Esophagus muscularis mucosa (tissue), 4 donors: ENCODE results near the gene SARS1. TPM values are rescaled to one million over a fixed set of nuclear protein-coding genes. Genes with fewer than 3 reads are reported as not detected.

ENCODE experiments used
- DNase-seq: peaks from one replicate; pipeline ENCODE4 v3.0.0-alpha.2; 2017; ENCODE audit errors: extremely low spot score
- H3K27ac ChIP-seq, 4 donors: fragments of 200-600 bp; sonication (generic); replicated peaks in 1 of 4; 1 replicate in 3 of 4; 2 replicates in 1 of 4; pipeline ENCODE4 v1.5.1; 2016 to 2019; ENCODE audit warnings: mild to moderate bottlenecking in 1 of 4
- H3K27me3 ChIP-seq, 4 donors: fragments of 200-600 bp; sonication (generic); one replicate each; pipeline versions ENCODE4 v1.5.1 to v1.6.0; 2016 to 2019
- H3K36me3 ChIP-seq, 4 donors: fragments of 200-600 bp; sonication (generic); one replicate each; pipeline ENCODE4 v1.5.1; 2016 to 2019
- H3K4me1 ChIP-seq, 4 donors: fragments of 200-600 bp; sonication (generic); one replicate each; pipeline ENCODE4 v1.5.1; 2016 to 2019
- H3K4me3 ChIP-seq, 4 donors: fragments of 200-600 bp; sonication (generic); 1 replicate in 2 of 4; 2 replicates in 2 of 4; pipeline ENCODE4 v1.5.1; 2016 to 2019; ENCODE audit warnings: mild to moderate bottlenecking in 4 of 4, moderate library complexity in 1 of 4
- H3K9me3 ChIP-seq, 4 donors: fragments of 200-600 bp; sonication (generic); 1 replicate in 3 of 4; 2 replicates in 1 of 4; pipeline ENCODE4 v1.5.1; 2016 to 2019
- EP300 ChIP-seq: sonication (generic); formaldehyde crosslinking; IDR thresholded peaks from one replicate; pipeline ENCODE4 v1.6.1; 2017; ENCODE audit warnings: antibody characterized with exemption
- POLR2A ChIP-seq: fragments of 450-650 bp; IDR thresholded peaks from one replicate; pipeline ENCODE4 v1.6.1; 2017; ENCODE audit warnings: antibody characterized with exemption, moderate library complexity, mild to moderate bottlenecking, low read depth
- POLR2AphosphoS5 ChIP-seq, 2 donors: sonication (generic); formaldehyde crosslinking; IDR thresholded peaks; one replicate each; pipeline ENCODE4 v1.6.1; 2017; ENCODE audit warnings: antibody characterized with exemption in 2 of 2
- WGBS: methylation state at CpG from one replicate; pipeline ENCODE4 v1.1.5; 2018; 5-methylcytosine and 5-hydroxymethylcytosine counted together
- intact Hi-C: fragments of 100-400 bp; cut with DNase I; formaldehyde crosslinking; loops from one replicate; pipeline ENCODE4 v1.15.1; 2023
- total RNA-seq, 4 donors: library from RNA; depleted of rRNA; stranded (reverse); fragments of >200 nt; gene quantifications; one replicate each; pipeline versions ENCODE4 v1.1.0 to v1.2.1, GENCODE V29; 2016
- TF ChIP-seq, protein P1 (sequence below), 3 experiments: fragments of 200-600 bp in 2 of 3; fragments of 450-650 bp in 1 of 3; sonication (generic) in 2 of 3; IDR thresholded peaks; one replicate each; pipeline ENCODE4 v1.5.1; 2017 to 2019; ENCODE audit warnings: antibody characterized with exemption in 3 of 3, mild to moderate bottlenecking in 2 of 3, moderate library complexity in 1 of 3

Gene SARS1
- total RNA-seq, 4 donors from 2014 or later, result 125 to 180 (median 144) TPM

DNA sequence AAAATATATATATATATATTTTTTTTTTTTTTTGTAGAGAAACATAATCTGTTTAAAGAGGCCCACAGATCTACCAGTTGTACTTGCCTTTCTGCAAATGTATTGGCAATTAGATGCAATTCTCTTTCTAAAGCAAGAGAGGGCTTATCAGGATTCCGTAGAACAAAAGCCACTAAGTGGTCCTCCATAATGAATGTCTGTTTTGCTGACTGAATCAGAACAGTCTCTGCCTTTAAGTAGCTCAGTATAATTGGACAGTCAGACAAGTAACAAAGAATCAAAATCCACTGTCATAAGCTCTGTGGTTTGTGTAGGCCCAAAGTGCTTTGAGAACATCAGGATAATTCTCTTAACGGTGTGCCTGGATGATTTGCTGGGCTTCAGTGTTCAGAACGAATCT, 17.3 kb downstream of the SARS1 start:
- DNase-seq, result no peak
- no peaks in the 10 kb centered on the region for H3K9me3 ChIP-seq
- H3K4me1 ChIP-seq, result peaks cover 0 to 8% (median 0%) of the 10 kb centered on the region in 4 donors
- intact Hi-C loops, result no loop called here
- peaks cover 74 to 95% (median 83%) of the 10 kb centered on the region in 4 donors for H3K36me3 ChIP-seq
- TF ChIP-seq, protein P1, sequence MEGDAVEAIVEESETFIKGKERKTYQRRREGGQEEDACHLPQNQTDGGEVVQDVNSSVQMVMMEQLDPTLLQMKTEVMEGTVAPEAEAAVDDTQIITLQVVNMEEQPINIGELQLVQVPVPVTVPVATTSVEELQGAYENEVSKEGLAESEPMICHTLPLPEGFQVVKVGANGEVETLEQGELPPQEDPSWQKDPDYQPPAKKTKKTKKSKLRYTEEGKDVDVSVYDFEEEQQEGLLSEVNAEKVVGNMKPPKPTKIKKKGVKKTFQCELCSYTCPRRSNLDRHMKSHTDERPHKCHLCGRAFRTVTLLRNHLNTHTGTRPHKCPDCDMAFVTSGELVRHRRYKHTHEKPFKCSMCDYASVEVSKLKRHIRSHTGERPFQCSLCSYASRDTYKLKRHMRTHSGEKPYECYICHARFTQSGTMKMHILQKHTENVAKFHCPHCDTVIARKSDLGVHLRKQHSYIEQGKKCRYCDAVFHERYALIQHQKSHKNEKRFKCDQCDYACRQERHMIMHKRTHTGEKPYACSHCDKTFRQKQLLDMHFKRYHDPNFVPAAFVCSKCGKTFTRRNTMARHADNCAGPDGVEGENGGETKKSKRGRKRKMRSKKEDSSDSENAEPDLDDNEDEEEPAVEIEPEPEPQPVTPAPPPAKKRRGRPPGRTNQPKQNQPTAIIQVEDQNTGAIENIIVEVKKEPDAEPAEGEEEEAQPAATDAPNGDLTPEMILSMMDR (IDR thresholded peaks at IDR 0.05), result no peak
- TF ChIP-seq POLR2A (no peak), POLR2AphosphoS5 (IDR thresholded peaks at IDR 0.05) (no peak), EP300 (no peak)
- H3K4me3 ChIP-seq, result no peak overlapping the region
- no peak overlapping the region for H3K27ac ChIP-seq
- 85% methylated on average over 3 of the region's 3 CpGs for WGBS
- no peaks in the 10 kb centered on the region for H3K27me3 ChIP-seq

DNA sequence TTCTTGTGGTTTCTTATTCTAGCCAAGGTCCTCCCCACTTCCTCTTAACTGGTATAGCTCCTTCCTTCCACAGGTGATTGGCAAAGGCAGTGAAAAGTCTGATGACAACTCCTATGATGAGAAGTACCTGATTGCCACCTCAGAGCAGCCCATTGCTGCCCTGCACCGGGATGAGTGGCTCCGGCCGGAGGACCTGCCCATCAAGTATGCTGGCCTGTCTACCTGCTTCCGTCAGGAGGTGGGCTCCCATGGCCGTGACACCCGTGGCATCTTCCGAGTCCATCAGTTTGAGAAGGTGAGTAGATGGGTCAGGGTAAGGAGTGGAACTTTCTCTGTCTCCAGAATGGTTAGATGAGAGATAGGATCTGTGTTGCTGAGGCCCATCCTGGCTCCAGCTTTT, 21.4 kb downstream of the SARS1 start:
- no peak overlapping the region for H3K27ac ChIP-seq
- TF ChIP-seq, protein P1 (IDR thresholded peaks at IDR 0.05), result no peak
- TF ChIP-seq EP300 (no peak), POLR2AphosphoS5 (IDR thresholded peaks at IDR 0.05) (no peak), POLR2A (no peak)
- no peaks in the 10 kb centered on the region for H3K9me3 ChIP-seq
- H3K4me1 ChIP-seq, result peaks cover 1 to 8% (median 4%) of the 10 kb centered on the region in 4 donors
- no peak for DNase-seq
- no peak overlapping the region for H3K4me3 ChIP-seq
- no peaks in the 10 kb centered on the region for H3K27me3 ChIP-seq
- intact Hi-C loops, result no loop called here
- 97% methylated on average over 7 of the region's 7 CpGs for WGBS
- peaks cover 76 to 94% (median 92%) of the 10 kb centered on the region in 4 donors for H3K36me3 ChIP-seq

DNA sequence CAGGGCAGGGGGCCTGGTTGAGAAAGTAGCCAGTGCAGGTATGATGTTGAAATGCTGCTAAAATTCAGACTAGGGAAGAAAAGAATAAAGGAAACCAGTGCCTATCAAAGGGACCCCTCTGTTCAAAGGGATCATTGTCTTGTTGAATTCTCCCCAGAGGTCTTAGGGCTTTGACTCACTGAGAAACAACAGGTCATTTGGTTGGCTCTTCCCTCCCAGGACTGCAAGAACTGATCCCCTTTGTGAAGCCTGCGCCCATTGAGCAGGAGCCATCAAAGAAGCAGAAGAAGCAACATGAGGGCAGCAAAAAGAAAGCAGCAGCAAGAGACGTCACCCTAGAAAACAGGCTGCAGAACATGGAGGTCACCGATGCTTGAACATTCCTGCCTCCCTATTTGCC, 23.8 kb downstream of the SARS1 start:
- H3K27ac ChIP-seq, result no peak overlapping the region
- peaks cover 57 to 70% (median 68%) of the 10 kb centered on the region in 4 donors for H3K36me3 ChIP-seq
- intact Hi-C loops, result no loop called here
- no peak overlapping the region for H3K4me3 ChIP-seq
- 82% methylated on average over 3 of the region's 3 CpGs for WGBS
- H3K27me3 ChIP-seq, result no peaks in the 10 kb centered on the region
- TF ChIP-seq POLR2AphosphoS5 (IDR thresholded peaks at IDR 0.05), result no peak
- no peak for TF ChIP-seq EP300
- TF ChIP-seq, protein P1 (IDR thresholded peaks at IDR 0.05), result no peak
- TF ChIP-seq POLR2A, result no peak
- no peaks in the 10 kb centered on the region for H3K9me3 ChIP-seq
- peaks cover 25 to 32% (median 28%) of the 10 kb centered on the region in 4 donors for H3K4me1 ChIP-seq
- no peak for DNase-seq

DNA sequence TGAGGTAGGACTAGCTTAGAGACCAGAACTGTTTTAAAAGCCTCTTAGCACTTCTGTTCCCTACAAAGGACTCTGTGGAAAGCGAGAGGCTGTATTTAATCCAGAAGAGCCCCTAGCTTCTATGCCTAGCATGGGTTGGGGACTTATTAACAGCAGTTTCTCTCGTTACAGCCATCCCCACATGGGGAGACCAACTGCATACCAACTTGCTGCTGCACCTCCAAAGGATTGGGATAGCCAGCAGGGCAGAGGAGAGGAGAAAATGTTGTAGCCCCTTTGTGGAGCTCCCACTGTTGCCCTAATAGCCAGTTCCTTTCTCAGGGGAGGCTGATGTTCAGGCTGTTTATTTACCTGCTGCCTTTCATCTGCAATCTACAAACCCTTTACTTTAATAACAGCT, 24.7 kb downstream of the SARS1 start:
- peaks cover 48 to 61% (median 59%) of the 10 kb centered on the region in 4 donors for H3K36me3 ChIP-seq
- 100% methylated on average over 2 of the region's 2 CpGs for WGBS
- DNase-seq, result peak; percentile 80
- intact Hi-C loops, result no loop called here
- H3K4me3 ChIP-seq, result no peak overlapping the region
- peaks cover 26 to 40% (median 32%) of the 10 kb centered on the region in 4 donors for H3K4me1 ChIP-seq
- TF ChIP-seq, protein P1 (IDR thresholded peaks at IDR 0.05), result no peak
- TF ChIP-seq EP300, result no peak
- TF ChIP-seq POLR2AphosphoS5 (IDR thresholded peaks at IDR 0.05), result no peak
- TF ChIP-seq POLR2A, result no peak
- H3K9me3 ChIP-seq, result no peaks in the 10 kb centered on the region
- no peak overlapping the region for H3K27ac ChIP-seq
- no peaks in the 10 kb centered on the region for H3K27me3 ChIP-seq

DNA sequence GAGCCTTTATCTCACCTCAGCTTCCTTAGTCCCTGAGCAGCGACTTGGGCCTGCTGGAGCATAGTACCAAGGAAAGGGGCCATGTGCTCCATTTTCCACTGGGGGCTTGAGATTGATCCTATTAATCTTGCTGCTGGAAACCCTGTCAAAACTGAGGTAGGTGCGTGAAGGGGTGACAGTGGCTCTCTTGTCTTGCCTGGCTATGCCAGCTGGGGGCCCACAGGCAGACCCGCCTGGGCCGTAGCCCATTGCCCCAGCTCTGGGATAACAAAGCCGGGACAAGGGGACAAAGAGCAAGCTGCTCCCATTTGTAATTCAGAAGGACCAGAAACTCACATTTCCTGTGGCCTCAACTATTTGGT, 25.3 kb downstream of the SARS1 start:
- 79% methylated on average over 5 of the region's 5 CpGs for WGBS
- Histone ChIP-seq H3K36me3 (peaks cover 44 to 55% (median 54%) of the 10 kb centered on the region in 4 donors), H3K4me3 (no peak overlapping the region), H3K4me1 (peaks cover 26 to 41% (median 32%) of the 10 kb centered on the region in 4 donors), H3K27me3 (no peaks in the 10 kb centered on the region), H3K27ac (peak overlapping the region in 3 of 4 donors; percentile 72 to 78 (median 75)), H3K9me3 (no peaks in the 10 kb centered on the region)
- TF ChIP-seq, protein P1 (IDR thresholded peaks at IDR 0.05), result no peak
- TF ChIP-seq EP300, result no peak
- TF ChIP-seq POLR2AphosphoS5 (IDR thresholded peaks at IDR 0.05), result no peak
- TF ChIP-seq POLR2A, result no peak
- intact Hi-C loops, result no loop called here
- no peak for DNase-seq
